ENCODE data around the gene LMF1.

DNA sequence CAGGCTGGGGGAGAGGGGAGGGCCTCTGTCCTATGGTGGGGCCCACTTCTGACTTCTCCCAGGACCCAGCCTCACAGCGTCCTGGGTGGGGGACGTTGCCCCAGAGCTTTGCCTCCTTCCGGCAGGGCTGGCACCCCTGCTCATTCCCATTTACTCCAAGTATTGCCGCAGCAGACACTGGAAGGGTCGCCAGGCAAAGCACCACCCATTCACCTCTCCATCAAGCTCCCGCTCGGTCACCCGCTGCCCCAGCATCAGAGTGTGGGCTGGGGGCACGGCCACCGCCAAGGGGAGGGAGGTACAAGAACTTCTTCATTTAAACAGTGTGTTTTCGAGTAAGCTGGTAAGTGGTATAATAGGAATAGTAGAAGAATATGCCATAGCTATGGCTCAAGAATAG, 117.5 kb downstream of the LMF1 start:
- no peak for TF ChIP-seq CTCF (IDR thresholded peaks at IDR 0.05)
- no peak for TF ChIP-seq EZH2 (IDR thresholded peaks at IDR 0.05; ENCODE audit: borderline replicate concordance, insufficient read depth, low read depth, low read length, poor library complexity, severe bottlenecking)

Measured in B cell (primary cell).